Measurements from ENCODE around the gene SLC26A3.

The SLC26A3 gene

GRCh38 chr7:107746006-107746405 is 57.0 kb downstream of the SLC26A3 start:
- H3K4me3 ChIP-seq (ENCODE audit: low read depth, low read length) = peak overlapping the region; percentile 94
- DNase-seq (ENCODE audit: low read depth) = no peak
- TF ChIP-seq MYC (IDR thresholded peaks at IDR 0.05; ENCODE audit: low read depth, low read length) (no peak), POLR2A (IDR thresholded peaks at IDR 0.05; ENCODE audit: extremely low read depth, insufficient read length) (no peak), CTCF (IDR thresholded peaks at IDR 0.05; ENCODE audit: low read depth, low read length) (no peak), MAX (IDR thresholded peaks at IDR 0.05; ENCODE audit: low read depth, low read length) (no peak)

GRCh38 chr7:107744345-107744750 is 58.7 kb downstream of the SLC26A3 start:
- no peak for TF ChIP-seq CTCF (IDR thresholded peaks at IDR 0.05; ENCODE audit: low read depth, low read length)
- TF ChIP-seq POLR2A (IDR thresholded peaks at IDR 0.05; ENCODE audit: extremely low read depth, insufficient read length) = no peak
- TF ChIP-seq MAX (IDR thresholded peaks at IDR 0.05; ENCODE audit: low read depth, low read length) = no peak
- TF ChIP-seq MYC (IDR thresholded peaks at IDR 0.05; ENCODE audit: low read depth, low read length) = no peak
- peak overlapping the region; percentile 94 for H3K4me3 ChIP-seq (ENCODE audit: low read depth, low read length)
- no peak for DNase-seq (ENCODE audit: low read depth)

- DNase-seq (ENCODE audit: low read depth) = peak; percentile 99
- H3K4me3 ChIP-seq (ENCODE audit: low read depth, low read length) = peak within 1 kb of the TSS; percentile 94
- TF ChIP-seq MYC (IDR thresholded peaks at IDR 0.05; ENCODE audit: low read depth, low read length) (peak; percentile 82), MAX (IDR thresholded peaks at IDR 0.05; ENCODE audit: low read depth, low read length) (peak; percentile 78), POLR2A (IDR thresholded peaks at IDR 0.05; ENCODE audit: extremely low read depth, insufficient read length) (peak; percentile 86), CTCF (IDR thresholded peaks at IDR 0.05; ENCODE audit: low read depth, low read length) (peak; percentile 68)
Measured at GRCh38 chr7:107743567-107744344, 59.3 kb downstream of the SLC26A3 start, which contains the start of gene CBLL1. TSS of gene CBLL1 (plus strand) at chr7:107744142. CDS start at chr7:107744164, 22 bp downstream.

GRCh38 chr7:107742678-107743566 is 60.1 kb downstream of the SLC26A3 start:
- DNase-seq (ENCODE audit: low read depth) = peak; percentile 93
- H3K4me3 ChIP-seq (ENCODE audit: low read depth, low read length) = peak overlapping the region; percentile 88
- TF ChIP-seq POLR2A (IDR thresholded peaks at IDR 0.05; ENCODE audit: extremely low read depth, insufficient read length) (peak; percentile 88), MAX (IDR thresholded peaks at IDR 0.05; ENCODE audit: low read depth, low read length) (peak; percentile 43; the same call in 1 of the 2 replicates), CTCF (IDR thresholded peaks at IDR 0.05; ENCODE audit: low read depth, low read length) (no peak), MYC (IDR thresholded peaks at IDR 0.05; ENCODE audit: low read depth, low read length) (peak; percentile 65)

- DNase-seq (ENCODE audit: low read depth) = no peak
- H3K4me3 ChIP-seq (ENCODE audit: low read depth, low read length) = no peak overlapping the region
- no peak for TF ChIP-seq POLR2A (IDR thresholded peaks at IDR 0.05; ENCODE audit: extremely low read depth, insufficient read length)
- TF ChIP-seq MAX (IDR thresholded peaks at IDR 0.05; ENCODE audit: low read depth, low read length) = no peak
Measured at GRCh38 chr7:107728276-107728675, 74.7 kb downstream of the SLC26A3 start.

Measured in NB4 (cell line).